Stimulated activated CD8-positive, alpha-beta memory T cell treated with anti-CD3 and anti-CD28 coated beads, Interleukin-7, amount 100 ng/mL, for 24 hours (primary cell): ENCODE results near the gene TDRD7.
"Not testable (repeated sequence)": the region's sequence is repeated elsewhere in the genome, so short reads cannot be mapped to it uniquely, and the experiment has no call there.

Experiments used
- DNase-seq: peaks from one replicate; pipeline ENCODE4 v3.0.0-alpha.2; 2020; ENCODE audit warnings: low read depth

TDRD7 gene

DNA sequence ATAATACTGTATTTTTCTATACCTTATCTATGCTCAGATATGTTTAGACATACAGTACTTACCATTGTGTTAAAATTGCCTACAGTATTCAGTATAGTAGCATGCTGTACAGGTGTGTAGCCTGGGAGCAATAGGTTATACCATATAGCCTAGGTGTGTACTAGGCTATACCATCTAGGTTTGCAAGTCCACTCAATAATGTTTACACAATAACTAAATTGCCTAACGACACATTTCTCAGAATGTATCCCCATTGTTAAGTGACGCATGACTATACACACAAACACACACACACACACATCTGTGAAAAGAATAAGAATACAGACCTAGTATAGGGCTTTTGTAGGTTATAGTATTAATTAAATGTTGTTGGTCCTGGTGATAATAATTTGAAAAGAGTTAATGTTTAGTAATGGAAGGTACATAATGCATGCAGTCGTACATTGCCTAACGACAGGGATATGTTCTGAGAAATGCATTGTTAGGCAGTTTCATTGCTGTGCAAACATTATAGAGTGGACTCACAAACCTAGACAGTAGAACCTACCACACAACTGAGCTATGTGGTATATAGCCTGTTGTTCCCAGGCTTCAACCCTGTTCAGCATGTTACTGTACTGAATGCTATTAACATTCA is 13.6 kb downstream of the TDRD7 start:
- no peak for DNase-seq

GRCh38 chr9:97425973-97426336 is 14.1 kb downstream of the TDRD7 start:
- DNase-seq = no peak

- no peak for DNase-seq
Observed at GRCh38 chr9:97427885-97428284, 16.0 kb downstream of the TDRD7 start.

- no peak for DNase-seq
Observed at GRCh38 chr9:97430316-97431043, 18.6 kb downstream of the TDRD7 start.

DNA sequence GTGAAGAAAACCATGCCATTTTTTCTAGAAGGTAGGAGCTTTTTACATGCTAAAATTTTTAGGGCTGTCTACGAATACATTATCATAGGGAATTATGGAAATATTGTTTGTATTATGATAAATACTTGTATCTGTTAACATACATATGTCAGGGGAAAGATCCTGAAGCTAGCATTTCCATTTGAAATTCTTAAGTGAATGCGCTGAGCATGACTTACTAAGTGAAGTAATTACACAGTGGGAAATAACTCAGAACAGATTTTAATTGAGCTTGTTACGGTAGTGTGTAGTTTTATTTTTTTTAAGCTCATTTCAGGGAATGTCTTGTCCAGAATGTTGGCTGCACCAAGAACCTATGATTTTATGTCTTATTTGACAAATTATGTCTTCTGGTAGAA is 19.1 kb downstream of the TDRD7 start:
- DNase-seq = no peak

DNA sequence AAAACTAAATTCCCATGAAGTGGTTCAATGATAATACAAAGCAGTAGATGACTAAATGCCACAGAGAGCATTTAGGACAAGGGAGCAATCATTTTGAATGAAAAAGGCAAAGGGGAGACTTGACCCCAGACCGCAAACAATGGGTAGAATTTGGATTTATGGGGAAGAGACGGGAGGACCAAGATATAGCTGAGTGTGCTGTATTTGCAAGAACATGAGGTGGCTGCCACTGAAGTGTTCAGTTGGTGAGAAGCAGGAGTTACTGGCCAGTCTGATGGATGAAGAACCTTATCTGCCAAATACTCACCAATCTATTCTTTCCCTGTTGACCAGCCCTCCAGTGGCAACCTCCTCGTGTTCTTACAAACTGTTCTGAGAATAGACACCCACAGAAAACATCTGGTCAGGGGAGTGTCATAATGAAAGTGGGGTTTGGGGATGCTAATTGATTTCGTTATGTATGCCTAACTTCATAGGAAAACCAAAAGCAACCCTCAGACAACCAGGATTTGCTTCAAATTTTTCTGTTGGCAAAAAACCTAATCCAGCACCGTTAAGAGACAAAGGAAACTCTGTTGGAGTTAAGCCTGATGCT is 19.8 kb downstream of the TDRD7 start:
- DNase-seq = no peak

DNA sequence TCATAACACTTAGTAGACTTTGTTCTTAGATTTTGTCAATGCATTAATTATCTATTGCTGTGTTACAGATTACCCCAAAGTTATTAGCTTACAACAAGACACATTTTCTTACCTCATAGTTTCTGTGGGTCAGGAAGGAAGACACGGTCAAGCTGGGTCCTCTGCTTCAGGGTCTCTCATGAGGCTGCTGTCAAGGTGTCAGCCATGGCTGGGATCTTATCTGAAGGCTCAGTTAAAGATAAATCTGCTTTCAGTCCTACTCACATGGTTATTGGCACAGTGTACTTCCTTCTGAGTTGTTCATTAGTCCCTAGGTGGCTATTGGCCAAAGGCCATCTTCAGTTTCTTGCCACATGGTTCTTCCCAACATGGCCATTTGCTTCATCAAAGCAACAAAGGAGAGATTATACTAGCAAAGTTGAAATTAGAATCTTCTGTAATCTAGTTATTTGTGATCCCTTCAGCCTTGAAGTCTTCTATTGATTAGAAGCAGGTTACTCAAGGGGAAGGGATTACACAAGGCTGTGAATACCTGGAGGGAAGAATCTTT is 25.2 kb downstream of the TDRD7 start:
- DNase-seq = no peak

DNA sequence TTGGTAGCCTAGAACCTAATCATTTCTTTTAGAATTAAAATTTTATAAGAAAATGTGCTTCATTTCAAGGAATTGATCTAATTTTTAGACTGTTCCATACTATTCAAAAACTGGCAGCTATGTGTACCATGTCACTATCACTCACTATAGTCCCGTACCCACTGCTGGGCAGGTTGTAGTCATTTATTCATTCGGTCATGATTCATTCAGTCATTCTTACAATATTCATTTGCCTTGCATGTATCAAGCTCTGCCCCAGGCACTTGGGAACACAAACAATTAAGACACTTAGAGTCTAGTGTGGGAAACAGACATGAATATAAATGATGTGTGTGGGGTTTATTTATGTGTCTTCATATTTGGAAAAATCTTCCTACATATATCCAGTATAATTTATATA is 26.4 kb downstream of the TDRD7 start:
- no peak for DNase-seq

GRCh38 chr9:97438666-97439065 is 26.8 kb downstream of the TDRD7 start:
- DNase-seq = no peak

GRCh38 chr9:97440160-97440559 is 28.3 kb downstream of the TDRD7 start:
- DNase-seq = no peak

GRCh38 chr9:97441729-97442128 is 29.8 kb downstream of the TDRD7 start:
- DNase-seq = no peak

DNA sequence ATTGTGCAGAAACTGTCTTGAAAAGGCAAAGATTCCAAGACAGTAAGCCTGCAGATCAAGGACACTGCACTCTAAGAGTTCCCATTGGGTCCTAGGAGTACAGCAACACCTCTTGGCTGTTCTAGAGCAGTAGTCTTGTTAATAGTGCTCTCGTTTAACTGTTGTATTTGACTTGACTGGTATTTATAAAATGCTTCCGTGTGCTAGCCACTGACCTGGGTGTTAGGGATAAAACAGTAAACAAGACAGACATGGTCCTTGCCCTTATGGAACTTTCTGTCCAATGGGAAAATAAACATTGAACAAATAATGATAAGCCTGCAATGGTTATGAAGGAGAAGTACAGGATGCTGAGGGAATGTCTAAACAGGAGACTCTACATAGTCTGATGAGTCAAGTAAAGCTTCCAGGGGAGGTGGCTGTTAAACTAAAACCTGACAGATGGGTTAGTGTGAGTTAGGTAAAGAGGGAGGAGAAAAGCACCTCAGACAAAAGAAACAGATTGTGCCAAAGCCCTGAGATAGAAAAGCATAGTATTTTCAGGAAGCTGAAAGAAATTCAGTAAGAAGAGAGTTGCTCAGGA is 33.3 kb downstream of the TDRD7 start:
- DNase-seq = no peak

DNA sequence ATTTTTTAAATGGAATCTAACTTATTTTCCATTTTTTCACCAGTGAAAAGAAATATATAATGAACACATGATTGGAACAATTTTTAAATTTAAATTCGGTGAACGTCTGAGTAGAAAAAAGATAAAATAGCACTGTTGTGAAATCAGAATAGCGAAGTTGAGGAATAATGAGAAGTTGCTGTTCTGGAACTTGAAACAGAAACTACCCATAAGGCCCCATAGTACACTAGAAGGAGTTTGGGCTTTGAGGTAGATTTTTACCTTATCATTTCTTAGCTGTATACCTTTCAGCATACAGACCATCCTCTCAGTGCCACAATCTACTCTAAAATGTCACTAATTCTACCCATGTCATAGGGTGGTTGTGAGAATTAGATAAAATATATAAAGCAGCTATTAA is 35.1 kb downstream of the TDRD7 start:
- DNase-seq = no peak

- not testable (repeated sequence) for DNase-seq
Observed at GRCh38 chr9:97453573-97453972, 41.7 kb downstream of the TDRD7 start.

DNA sequence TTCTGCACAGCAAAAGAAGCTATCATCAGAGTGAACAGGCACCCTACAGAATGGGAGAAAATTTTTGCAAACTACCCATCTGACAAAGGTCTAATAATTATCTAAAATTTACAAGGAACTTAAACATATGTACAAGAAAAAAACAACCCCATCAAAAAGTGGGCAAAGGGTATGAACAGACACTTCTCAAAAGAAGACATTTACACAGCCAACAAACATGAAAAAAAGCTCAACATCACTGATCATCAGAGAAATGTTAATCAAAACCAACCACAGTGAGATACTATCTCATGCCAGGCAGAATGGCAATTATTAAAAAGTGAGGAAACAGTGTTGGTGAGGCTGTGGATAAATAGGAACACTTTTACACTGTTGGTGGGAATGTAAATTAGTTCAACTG is 44.9 kb downstream of the TDRD7 start:
- not testable (repeated sequence) for DNase-seq

DNA sequence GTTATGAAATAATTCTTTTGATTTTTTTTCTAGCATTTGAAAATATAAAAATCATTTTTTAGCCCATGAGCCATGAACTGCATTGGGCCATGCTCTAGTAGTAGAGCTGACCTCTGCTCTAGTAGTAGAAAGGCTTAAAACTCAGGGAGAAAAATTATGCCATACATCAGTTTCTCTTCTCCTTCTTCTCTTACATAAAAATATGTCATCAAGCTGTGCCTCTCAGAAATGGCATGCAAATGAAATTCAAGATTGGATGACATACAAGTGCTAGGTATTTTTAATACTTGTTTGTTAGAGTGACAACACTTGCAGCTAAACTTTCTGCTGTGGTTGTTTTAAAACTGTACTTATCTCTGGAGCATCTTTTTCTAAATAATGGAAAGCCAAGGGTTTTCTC is 47.4 kb downstream of the TDRD7 start:
- DNase-seq = no peak

GRCh38 chr9:97462159-97462558 is 50.3 kb downstream of the TDRD7 start:
- no peak for DNase-seq

GRCh38 chr9:97462914-97463313 is 51.0 kb downstream of the TDRD7 start:
- DNase-seq = no peak

- DNase-seq = peak; percentile 6
Observed at GRCh38 chr9:97468658-97469448, 57.0 kb downstream of the TDRD7 start.

GRCh38 chr9:97470076-97470475 is 58.2 kb downstream of the TDRD7 start:
- no peak for DNase-seq

DNA sequence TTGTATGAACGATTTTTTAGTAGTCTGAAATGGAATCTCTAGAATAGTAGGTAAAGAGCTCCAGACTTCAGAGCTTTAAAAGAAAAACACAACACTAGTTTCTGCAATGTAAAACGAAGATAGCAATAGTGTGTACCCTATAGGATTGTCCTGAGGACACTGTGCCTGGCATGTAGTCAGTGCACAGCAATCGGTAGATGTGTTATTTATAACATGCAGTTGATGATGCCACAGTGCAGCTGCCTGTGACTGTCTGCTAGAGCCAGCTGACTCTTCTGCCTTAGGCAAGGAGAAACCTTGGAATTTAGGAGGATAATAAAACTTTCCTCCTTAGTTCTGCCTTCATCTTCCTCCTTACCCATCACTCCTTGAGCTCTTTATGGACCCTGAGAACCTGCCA is 61.8 kb downstream of the TDRD7 start:
- no peak for DNase-seq

DNA sequence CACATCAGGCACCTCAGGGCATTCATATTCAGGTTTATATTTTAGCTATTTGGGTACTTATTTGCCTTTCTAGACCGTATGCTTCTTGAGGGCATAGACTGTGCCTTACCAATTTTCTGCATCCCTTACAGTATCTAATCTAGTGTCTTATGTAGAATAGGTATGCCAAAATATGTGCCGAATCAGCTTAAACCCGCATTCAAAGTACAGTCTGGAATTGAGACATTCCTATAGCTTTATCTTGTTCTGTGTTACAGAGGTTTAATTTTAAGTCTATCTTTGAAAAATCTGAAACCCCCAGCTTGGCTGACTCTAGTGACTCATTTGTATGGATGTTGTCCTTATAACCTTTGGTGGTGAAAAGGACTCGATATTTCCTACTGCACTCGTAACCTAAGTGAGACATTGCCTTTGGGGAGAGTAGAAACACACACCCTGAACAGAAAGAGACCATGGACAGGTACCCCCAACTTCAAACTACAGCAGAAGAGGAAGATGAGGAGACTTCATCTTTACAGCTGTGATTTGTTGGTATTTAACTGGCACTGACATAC is 62.6 kb downstream of the TDRD7 start:
- DNase-seq = no peak
